HG02610 (cell line): ENCODE data around the gene LIN54.
"Not testable (repeated sequence)": the region's sequence is repeated elsewhere in the genome, so short reads cannot be mapped to it uniquely, and the experiment has no call there.

Experiments used
- ATAC-seq: cut with Tn5 transposase; IDR thresholded peaks from one replicate; pipeline ENCODE4 v1.9.1; 2021; ENCODE audit warnings: mild to moderate bottlenecking, moderate library complexity; ENCODE audit not compliant: unreplicated experiment

LIN54 gene

DNA sequence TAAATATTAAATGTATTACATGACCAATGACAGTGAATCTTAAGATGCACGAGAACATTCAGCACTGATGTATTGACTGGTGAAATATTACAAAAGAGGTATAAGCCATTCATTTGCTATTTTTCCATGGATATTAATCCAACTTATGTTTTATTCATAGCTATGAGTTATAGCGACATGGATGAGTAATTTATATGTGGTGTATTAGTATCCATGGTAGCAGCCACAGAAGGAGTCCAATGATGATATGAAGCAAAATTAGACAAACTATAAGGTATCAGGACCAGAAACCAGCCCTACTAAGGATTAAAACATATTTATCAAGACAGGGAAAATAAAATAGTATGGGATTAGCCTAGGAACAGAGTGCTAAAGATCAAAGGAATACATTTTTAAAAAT is 59.4 kb downstream of the LIN54 start:
- ATAC-seq: no peak

DNA sequence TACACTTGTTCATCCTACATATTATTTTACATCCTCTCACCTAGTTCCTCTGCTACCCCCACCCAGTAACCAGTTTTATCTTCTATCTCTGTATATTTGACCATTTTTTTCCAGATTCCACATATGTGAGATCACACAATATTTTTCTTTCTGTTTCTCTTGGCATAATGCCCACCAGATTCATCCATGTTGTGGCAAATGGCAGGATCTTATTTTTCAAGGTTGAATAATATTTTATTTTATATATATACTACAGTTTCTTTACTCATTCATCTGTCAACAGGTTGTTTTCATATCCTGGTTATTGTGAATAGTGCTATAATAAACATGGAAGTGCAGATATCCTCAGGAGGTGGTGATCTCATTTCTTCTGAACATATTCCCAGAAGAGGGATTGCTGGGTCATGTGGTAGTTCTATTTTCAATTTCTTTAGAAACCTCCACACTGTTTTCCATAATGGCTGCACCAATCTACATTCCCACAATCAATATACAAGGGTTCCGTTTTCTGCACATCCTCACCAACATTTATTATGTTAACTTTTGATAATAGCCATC is 61.9 kb downstream of the LIN54 start:
- no peak for ATAC-seq

DNA sequence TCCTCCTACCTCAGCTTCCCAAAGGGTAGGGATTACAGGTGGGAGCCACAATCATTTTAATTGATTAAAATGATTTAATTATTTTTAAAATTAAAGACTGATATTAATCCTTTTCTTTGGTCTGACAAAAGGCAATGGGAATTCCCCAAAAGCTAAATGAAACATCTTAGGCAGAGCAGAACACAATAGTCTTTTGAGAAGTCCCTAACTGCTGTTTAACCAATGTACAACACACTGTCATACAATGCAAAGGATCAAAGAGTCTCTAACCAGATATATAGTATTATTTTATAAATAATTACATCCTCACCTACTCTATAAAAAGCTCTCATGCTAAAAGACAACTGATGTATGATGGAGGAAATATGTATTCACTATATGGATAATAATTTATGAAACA is 63.1 kb downstream of the LIN54 start:
- ATAC-seq: peak; percentile 72

DNA sequence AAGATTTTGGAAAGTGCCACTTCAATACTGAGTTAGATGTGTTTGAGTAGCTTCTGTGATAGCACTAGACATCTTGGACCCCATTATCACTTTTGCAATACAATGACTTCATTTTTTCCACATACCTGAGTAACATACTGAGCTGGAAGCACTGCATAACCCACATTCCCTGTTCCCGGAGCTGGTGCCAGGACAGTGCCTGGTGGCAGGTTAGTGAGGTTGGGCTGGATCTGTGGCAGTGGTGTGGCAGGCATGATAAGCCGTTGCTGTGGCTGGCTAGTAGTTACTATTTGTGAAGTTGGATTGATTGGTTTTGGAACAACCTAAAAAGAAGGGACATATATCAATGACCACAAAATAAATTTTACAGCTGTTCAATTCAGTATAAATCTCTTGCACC is 71.2 kb downstream of the LIN54 start:
- ATAC-seq: no peak

DNA sequence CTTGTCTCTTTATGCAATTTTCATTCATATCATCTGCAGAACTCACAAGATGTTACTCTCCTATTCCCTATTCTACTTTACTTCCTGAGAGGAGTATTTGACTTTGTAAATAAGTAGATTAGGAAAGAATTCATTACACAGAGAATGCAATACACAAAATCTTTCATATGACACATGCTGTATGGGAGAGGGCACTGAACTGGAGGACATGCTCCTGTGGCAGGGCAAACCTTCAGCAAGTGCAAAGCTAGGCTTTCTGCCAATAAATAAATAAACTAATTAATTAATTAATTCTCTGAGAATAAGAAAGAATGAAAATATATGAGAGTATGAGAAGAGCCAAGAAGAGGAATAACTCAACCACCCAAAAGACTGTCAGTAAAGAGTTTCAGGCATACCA is 76.2 kb downstream of the LIN54 start:
- no peak for ATAC-seq

DNA sequence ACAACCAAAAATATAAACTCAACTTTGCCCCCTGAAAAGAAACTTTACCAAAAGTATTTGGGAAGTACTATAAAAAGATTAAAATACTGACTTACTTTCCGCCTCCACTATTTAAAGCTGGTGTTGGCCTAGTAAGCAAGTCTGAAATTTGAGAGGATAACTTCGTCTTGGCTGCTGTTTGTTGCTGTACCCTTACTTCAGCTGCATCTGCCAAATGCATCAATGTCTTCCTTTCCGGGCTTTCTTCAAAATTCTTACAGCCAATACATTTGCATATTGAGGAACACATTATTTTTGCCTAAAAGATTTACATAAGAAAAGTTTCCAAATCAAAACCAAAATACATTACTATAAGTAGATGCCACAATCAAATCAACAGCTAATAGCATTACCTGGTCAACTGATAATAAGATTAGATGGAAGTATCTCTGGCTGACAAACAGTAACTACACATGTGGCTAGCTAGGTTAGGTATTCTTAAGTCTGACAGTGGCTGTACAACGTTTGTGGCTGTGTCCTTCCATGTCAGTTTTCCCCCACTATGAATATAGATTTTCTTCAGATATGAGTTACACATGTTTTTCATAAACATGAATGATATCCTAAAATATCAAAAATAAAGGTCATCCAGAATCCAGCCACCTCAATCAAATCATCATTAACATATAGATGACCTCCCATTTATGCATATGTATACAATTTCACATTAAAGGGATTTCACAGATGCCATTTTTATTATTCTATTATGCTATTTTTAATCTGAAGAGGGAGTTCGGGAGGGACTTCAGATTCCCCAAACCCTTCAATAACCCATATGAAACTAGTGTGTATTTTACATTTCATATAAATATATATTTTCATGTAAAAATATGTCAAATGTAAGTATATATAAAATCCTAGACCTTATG is 79.5 kb downstream of the LIN54 start:
- no peak for ATAC-seq

DNA sequence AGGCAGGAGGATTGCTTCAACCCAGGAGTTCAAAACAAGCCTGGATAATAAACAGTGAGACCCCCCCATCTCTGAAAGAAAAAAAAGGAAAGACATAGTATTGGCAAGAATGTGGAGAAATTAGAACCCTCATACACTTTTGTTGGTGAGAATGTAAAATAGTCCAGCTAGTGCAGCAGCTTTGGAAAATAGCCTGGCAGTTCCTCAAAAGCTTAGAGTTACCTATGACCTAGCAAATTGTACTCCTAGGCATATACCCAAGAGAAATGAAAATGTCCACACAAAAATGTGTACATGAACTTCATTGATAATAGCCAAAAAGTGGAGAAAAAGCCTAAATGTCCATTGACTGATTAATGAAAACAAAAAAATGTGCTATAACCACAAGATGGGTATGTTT is 88.8 kb downstream of the LIN54 start:
- no peak for ATAC-seq

DNA sequence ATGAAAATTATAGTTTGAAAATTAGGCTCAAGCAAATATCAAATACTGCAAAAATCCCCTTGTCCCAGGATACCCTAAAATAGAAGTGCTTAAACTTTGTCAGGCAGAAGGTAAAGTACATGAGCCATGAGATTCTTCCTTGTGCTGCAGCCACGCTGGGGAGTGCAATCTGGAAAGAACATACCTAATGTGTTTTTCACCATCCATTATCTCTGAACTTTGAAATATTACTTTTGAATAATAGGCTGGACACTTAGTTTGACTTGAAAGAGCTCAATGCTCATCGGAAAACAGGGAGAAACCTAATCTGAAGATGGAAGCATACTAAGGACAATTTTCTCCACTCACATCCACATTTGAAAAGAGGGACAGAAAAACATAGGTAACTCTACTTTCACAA is 91.2 kb downstream of the LIN54 start:
- no peak for ATAC-seq

DNA sequence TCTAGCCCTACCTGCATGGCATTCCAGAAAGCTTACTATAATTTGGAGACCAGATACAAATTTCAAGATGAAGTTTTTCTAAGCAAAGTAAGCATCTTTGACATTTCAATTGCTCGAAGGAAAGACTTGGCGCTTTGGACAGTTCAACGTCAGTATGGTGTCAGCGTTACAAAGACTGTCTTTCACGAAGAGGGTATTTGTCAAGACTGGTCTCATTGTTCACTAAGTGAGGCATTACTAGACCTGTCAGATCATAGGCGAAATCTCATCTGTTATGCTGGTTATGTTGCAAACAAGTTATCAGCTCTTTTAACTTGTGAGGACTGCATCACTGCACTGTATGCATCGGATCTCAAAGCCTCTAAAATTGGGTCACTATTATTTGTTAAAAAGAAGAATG is 92.5 kb downstream of the LIN54 start:
- no peak for ATAC-seq

DNA sequence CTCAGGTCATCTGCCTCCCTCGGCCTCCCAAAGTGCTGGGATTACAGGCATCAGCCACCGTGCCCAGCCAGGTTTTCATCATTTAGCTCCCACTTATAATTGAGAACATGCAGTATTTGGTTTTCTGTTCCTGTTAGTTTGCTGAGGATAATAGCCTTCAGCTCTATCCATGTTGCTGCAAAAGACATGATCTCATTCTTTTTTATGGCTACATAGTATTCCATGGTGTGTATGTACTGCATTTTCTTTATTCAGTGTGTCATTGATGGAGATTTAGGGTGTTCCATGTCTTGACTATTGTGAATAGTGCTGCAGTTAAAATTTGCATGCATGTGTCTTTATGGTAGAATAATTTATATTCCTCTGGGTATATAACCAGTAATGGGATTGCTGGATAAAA is 96.7 kb downstream of the LIN54 start:
- ATAC-seq: not testable (repeated sequence)

DNA sequence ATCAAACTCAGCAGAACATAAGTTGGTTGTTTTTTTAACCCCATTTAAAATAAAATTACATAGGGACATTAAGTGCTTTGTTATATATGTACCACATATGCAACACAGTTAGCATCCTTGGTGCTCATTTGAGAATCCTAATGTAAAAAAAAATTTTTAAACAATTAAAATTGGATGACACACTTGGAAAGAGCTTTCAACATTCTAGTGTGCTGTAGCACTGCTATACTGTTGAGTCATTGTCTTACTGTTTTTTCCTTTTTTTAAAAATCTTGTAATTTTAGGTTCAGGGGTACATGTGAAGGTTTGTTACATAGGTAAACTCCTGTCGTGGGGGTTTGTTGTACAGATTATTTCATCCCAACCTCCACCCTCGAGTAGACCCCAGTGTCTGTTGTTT is 97.3 kb downstream of the LIN54 start:
- ATAC-seq: no peak

DNA sequence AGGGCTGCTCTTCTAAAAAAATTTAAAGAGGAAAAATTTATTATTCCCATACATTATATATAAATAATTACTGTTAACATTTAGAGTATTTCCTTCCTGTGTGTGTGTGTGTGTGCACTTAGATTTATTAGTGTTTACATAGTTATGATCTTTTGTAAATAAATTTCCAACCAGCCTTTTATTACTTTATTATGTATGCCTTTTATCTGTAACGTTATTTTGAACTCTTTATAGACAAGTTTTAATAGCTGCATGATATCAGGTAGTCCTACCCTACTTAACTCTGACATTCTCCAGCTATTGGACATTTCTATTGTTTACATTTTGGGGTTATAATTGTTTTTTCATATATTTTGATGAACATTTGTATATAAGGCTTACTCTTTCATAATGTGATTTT is 101.3 kb downstream of the LIN54 start:
- no peak for ATAC-seq

DNA sequence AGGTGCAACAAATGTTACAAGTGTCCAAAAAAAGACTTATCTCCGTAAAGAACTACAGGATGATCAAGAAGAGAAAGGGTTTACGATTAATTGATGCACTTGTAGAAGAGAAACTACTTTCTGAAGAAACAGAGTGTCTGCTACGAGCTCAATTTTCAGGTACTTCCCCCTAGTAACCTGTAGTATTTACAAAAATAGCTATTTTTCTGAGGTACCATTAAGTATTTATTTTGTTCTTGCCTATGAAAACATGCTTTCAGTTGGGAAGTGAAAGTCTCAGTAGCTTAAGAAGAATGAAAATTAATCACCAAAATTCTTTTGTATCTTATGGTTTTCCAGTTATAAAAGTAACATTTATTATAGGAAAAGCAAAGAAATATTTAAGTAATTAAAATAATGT is 104.2 kb downstream of the LIN54 start:
- no peak for ATAC-seq

DNA sequence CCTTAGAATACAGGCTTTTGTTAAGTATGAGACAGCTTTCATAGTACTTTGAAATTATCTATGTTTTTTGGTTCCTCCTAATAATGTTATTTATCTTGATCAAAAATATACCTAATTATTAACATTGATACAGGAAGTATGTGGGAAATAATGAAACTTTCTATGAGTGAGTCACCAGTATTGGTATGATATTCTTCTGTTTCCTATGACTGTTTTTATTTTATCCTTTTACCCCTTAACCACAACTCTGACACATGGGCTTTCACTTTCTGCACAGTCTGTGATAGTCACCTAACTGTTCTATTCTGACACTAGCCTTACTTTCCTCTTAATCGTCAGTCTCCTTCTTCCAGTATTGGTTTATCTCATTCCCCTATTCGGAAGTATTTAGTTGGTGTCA is 105.4 kb downstream of the LIN54 start:
- ATAC-seq: peak; percentile 67

DNA sequence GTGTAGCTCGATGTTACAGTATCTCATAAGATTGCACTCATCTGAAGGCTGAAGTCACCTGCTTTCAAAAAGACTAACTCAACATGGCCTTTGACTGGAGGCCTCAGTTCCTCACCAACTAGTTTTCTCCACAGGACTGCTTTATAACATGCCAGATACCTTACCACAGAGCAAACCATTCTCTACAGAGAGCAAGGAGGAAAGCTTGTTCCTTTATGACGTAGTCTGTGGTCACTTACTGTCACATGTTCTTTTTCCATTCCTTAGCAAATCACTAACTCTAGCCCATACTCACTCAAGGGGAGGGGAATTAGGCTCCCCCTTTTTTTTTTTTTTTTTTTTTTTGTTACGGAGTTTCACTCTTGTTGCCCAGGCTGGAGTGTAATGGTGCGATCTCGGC is 106.9 kb downstream of the LIN54 start:
- ATAC-seq: no peak

DNA sequence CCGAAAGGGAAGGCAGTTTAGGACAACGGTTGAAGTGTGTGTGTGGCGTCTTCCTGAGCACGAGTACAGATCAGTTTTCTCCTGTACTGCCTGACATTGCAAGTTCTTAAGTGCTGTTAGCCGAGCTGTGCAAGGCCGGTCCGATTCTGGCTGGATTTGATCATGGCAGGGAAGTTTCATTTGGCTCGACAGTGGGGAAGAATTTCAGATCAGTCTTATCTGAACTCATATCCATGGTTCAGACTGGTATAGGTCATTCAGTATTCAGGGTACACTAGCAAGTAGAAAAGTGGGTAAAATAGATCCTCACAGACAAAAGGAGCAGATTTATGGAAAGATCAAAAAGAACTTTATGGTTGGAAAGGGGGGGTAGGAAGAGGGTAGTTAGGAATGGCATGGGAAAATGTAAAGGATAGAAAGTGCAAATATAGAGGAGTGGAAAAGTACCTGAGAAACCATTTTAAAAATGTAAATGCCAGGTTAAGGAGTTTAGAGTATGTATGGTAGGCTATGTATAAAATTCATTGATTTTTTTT is 109.4 kb downstream of the LIN54 start:
- no peak for ATAC-seq

DNA sequence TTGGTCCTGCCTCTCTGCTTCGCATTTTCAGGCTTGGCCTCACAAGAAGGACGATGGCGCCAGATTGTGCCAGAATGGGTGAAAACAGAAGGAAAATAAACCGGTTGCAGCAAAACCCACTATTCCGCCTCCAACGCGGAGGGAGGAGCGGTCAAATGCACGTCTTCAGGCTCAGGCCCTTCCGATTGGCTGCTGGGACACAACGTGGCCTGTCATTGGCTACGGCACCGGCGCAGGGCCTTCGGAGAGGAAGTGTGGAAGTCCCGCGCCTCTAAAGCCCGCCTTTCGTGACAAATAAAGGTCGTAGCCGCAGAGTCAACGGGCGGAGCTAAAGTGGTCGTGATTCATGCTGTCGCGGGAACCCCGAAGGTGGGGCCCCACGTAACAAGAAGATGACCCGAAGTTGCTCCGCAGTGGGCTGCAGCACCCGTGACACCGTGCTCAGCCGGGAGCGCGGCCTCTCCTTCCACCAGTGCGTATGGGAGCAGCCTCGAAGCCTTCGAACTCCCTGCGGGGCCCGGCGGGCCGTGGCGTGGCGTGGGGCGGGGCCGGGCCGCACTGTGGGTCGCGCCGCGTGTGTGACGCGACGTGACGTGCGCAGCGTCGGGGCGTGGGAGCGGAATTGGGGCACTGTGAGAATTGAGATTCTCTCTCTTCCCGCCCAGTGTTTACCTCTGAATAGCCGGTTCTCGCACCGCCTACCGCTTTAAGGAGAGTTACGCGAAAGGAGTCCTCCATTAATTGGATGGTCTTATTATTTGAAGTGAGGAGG is 110.0 kb downstream of the LIN54 start, which contains the start of gene THAP9:
Gene THAP9, plus strand, starts transcription at position 325 of the 772 bp plus-strand sequence. Its CDS starts 68 bp downstream, at position 393.
- peak; percentile 87 for ATAC-seq

DNA sequence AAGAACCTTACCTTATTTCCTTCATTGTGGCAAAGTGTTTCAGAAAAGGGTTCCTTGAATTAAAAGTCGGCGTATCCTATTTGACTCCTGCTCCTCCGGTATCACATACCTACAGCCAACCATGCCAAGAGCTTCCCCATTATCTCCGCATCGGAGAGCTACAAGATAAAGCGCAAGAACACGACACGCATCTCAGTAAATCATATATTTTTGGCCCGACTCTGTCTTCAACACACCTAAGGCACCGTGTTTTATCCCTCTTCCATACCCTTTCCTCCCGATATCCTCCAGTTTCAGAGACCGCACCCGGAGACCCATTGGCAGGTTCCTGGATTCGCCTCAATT is 110.6 kb downstream of the LIN54 start:
- peak; percentile 3 for ATAC-seq

DNA sequence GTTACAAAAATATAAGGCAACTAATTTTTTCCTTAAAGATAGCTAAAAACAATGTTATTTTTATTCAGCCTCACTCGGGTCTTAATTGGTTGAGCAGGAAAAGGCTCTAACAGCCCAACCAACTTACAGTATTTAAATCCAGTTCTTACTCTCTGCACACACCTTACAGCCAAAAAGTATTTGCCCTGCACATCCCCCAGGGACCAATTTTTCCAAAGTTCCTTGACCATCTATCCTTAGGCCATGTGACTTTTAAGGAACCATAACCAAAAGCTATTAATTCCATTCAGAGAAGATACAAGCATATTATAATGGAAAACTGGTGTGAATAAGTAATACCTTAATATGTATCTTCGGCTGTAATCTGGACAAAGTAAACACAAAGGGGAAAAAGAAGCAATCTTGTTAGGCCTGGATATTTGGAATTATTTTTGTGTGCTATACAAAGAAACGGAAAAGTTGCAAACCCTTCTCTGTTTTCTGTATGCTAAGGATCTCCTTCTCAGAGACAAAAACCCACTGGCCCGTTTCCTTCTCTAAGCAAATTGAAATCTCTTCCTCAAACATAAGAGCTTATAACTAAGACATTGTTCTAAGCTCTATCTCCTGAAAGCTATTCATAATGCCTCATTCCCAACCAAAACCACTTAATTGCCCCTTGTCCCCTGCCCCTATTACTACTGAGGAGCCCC is 111.1 kb downstream of the LIN54 start:
- ATAC-seq: no peak

DNA sequence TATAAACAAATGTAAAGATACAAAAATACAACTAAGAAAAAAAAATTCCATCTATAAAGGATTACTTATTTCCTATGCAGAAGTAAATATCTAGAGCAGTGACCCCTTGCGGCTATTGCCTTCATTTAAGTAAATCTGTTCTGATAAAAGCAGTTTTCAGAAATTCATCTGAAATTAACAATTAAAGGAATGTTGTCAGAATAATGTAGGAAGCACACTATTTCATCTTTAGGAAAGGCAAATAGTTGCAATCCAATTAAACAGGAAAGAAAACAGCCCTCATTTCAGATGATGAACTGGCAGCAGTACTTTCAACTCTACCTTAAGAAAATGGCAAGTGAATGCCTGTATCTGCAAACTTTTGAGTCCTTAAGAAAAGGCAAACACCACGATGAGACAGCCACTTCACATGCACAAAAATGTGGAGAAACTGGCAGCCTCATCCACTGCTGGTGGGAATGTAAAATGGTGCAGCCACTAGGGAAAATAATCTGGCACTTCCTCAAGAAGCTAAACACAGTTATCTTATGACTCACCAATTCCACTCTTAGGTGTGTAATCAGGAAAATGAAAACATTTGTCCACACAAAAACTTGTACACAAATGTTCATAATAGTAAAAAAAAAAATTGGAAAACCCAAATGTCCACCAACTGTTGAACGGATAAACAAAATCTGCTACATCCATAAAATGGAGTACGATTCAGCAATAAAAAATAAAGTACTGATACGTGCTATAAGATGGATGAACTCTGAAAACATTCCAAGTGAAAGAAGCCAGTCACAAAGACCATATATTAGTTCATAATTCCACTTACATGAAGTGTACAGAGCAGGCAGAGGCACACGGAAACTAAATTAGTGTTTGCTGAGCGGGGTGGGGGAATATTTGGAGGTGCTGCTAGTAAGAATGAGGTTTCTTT is 112.0 kb downstream of the LIN54 start:
- ATAC-seq: no peak
